B cell (primary cell): ENCODE results near the gene TRIM41. TPM values are rescaled to one million over a fixed set of nuclear protein-coding genes. Genes with fewer than 3 reads are reported as not detected.
A peak's percentile ranks its signal among the peaks of the same experiment; 100 is the strongest.

Experiments used
- ATAC-seq: fragments of 200-7000 bp; cut with Tn5 transposase; one replicate; pipeline ENCODE4 v1.10.0; 2021; ENCODE audit warnings: low read depth, mild to moderate bottlenecking, moderate number of reproducible peaks, moderate library complexity
- CTCF ChIA-PET: fragments of 350-600 bp; sonication (Branson Sonifier 250); formaldehyde crosslinking; loops from one replicate; lab custom pipeline; 2021; ENCODE audit warnings: antibody characterized with exemption, inconsistent platforms; lab: Charles Lee
- POLR2A ChIA-PET: fragments of 350-600 bp; sonication (Branson Sonifier 250); formaldehyde crosslinking; loops from one replicate; lab custom pipeline; 2021; ENCODE audit warnings: antibody characterized with exemption; lab: Charles Lee
- DNase-seq: peaks from one replicate; pipeline ENCODE4 v3.0.0; 2013
- H2AFZ ChIP-seq: 2 replicates; pipeline ENCODE4 v1.6.1; 2012; ENCODE audit warnings: mild to moderate bottlenecking, low read depth, low read length; ENCODE audit not compliant: insufficient read depth, poor library complexity, severe bottlenecking
- H3K27ac ChIP-seq, 2 donors: 1 replicate in 1 of 2; 2 replicates in 1 of 2; pipeline ENCODE4 v1.5.1; 2012 to 2013; ENCODE audit warnings: low read length in 2 of 2, mild to moderate bottlenecking in 2 of 2, moderate library complexity in 1 of 2
- H3K27me3 ChIP-seq, 4 experiments: fragments of 200-600 bp in 1 of 4; sonication (generic) in 1 of 4; replicated peaks in 1 of 4; 1 replicate in 2 of 4; 2 replicates in 2 of 4; pipeline versions ENCODE4 v1.6.1 to v1.7.0; 2013 to 2016; ENCODE audit warnings: low read length in 3 of 4, mild to moderate bottlenecking in 2 of 4, mixed read lengths in 1 of 4, moderate library complexity in 1 of 4; ENCODE audit not compliant: insufficient read depth in 4 of 4, control insufficient read depth in 3 of 4; ENCODE audit errors: control extremely low read depth in 1 of 4
- H3K36me3 ChIP-seq, 2 experiments: replicated peaks in 1 of 2; 1 replicate in 1 of 2; 2 replicates in 1 of 2; pipeline versions ENCODE4 v1.6.1 to v1.7.1; 2013; ENCODE audit warnings: low read length in 1 of 2; ENCODE audit not compliant: insufficient read depth in 2 of 2, control insufficient read depth in 1 of 2; ENCODE audit errors: control extremely low read depth in 1 of 2, extremely low read depth in 1 of 2
- H3K4me1 ChIP-seq, 2 donors: fragments of 200-600 bp in 1 of 2; sonication (generic) in 1 of 2; 1 replicate in 1 of 2; 2 replicates in 1 of 2; pipeline versions ENCODE4 v1.5.1 to v1.6.1; 2013 to 2017; ENCODE audit warnings: low read length in 2 of 2; ENCODE audit not compliant: control insufficient read depth in 2 of 2, insufficient read depth in 2 of 2
- H3K4me2 ChIP-seq: replicated peaks from 2 replicates; pipeline ENCODE3; 2012; ENCODE audit warnings: mild to moderate bottlenecking, low read depth, low read length; ENCODE audit not compliant: poor library complexity, severe bottlenecking
- H3K4me3 ChIP-seq, 5 experiments: fragments of 200-600 bp in 1 of 5; sonication (generic) in 1 of 5; 1 replicate in 3 of 5; 2 replicates in 2 of 5; pipeline versions ENCODE4 v1.5.1 to v1.7.0; 2011 to 2016; ENCODE audit warnings: low read length in 4 of 5, mild to moderate bottlenecking in 4 of 5, low read depth in 2 of 5, control low read depth in 1 of 5, moderate library complexity in 1 of 5; ENCODE audit not compliant: insufficient read depth in 1 of 5; ENCODE audit errors: control extremely low read depth in 1 of 5, extremely low read depth in 1 of 5
- H3K79me2 ChIP-seq: fragments of 200-600 bp; sonication (generic); one replicate; pipeline ENCODE4 v1.6.0; 2016; ENCODE audit warnings: low read length; ENCODE audit not compliant: control insufficient read depth, insufficient read depth
- H3K9ac ChIP-seq: fragments of 200-600 bp; sonication (generic); 2 replicates; pipeline ENCODE4 v1.6.1; 2017; ENCODE audit warnings: mild to moderate bottlenecking, low read length, moderate library complexity
- H3K9me3 ChIP-seq, 3 donors: one replicate each; pipeline versions ENCODE4 v1.6.1 to v1.7.1; 2013; ENCODE audit warnings: low read length in 2 of 3; ENCODE audit not compliant: control insufficient read depth in 2 of 3, insufficient read depth in 1 of 3; ENCODE audit errors: control extremely low read depth in 1 of 3
- H4K20me1 ChIP-seq: 2 replicates; pipeline ENCODE4 v1.6.0; 2012; ENCODE audit warnings: mild to moderate bottlenecking, low read length; ENCODE audit not compliant: insufficient read depth, control insufficient read depth, poor library complexity, severe bottlenecking
- H3K27ac Mint-ChIP-seq: one replicate; pipeline ENCODE4 v1.8.0; 2021; ENCODE audit warnings: mixed read lengths
- H3K27me3 Mint-ChIP-seq: one replicate; pipeline ENCODE4 v1.8.0; 2021; ENCODE audit warnings: mixed read lengths
- H3K4me1 Mint-ChIP-seq: one replicate; pipeline ENCODE4 v1.8.0; 2021; ENCODE audit warnings: mixed read lengths
- H3K4me3 Mint-ChIP-seq: one replicate; pipeline ENCODE4 v1.8.0; 2021; ENCODE audit warnings: mixed read lengths
- H3K9me3 Mint-ChIP-seq: one replicate; pipeline ENCODE4 v1.8.0; 2022; ENCODE audit warnings: mixed read lengths; ENCODE audit not compliant: insufficient read depth
- EZH2 ChIP-seq: IDR thresholded peaks from 2 replicates; pipeline ENCODE4 v1.6.1; 2012; ENCODE audit warnings: borderline replicate concordance, low read depth, mild to moderate bottlenecking, moderate library complexity, low read length; ENCODE audit not compliant: insufficient read depth, poor library complexity, severe bottlenecking
- WGBS: methylation state at CpG from one replicate; pipeline ENCODE4 v1.1.5; 2013; ENCODE audit warnings: missing lambda C conversion rate; ENCODE audit not compliant: insufficient coverage; 5-methylcytosine and 5-hydroxymethylcytosine counted together
- intact Hi-C: fragments of 100-400 bp; cut with micrococcal nuclease; formaldehyde crosslinking; loops from one replicate; pipeline ENCODE4 v1.10.0; 2022
- polyA plus RNA-seq: library from polyadenylated mRNA; depleted of rRNA; stranded (reverse); fragments of >200 nt; gene quantifications from 2 replicates; pipeline ENCODE4 v1.2.3, GENCODE V29; 2012
- total RNA-seq, 2 donors: library from RNA; stranded (reverse); fragments of 120-200 nt in 1 of 2; gene quantifications; 1 replicate in 1 of 2; 2 replicates in 1 of 2; pipeline versions ENCODE4 v1.2.3 to v1.2.4, GENCODE V29; 2013 to 2022
- TF ChIP-seq, protein P1 (sequence below): fragments of 200-600 bp; IDR thresholded peaks from one replicate; pipeline ENCODE4 v1.8.0; 2022; ENCODE audit warnings: antibody characterized with exemption, mild to moderate bottlenecking

Gene TRIM41
- total and polyA plus RNA-seq, 2 donors (not counting 1 experiment from before 2014, with no cell fraction given), result 28.4 to 44.3 TPM

DNA sequence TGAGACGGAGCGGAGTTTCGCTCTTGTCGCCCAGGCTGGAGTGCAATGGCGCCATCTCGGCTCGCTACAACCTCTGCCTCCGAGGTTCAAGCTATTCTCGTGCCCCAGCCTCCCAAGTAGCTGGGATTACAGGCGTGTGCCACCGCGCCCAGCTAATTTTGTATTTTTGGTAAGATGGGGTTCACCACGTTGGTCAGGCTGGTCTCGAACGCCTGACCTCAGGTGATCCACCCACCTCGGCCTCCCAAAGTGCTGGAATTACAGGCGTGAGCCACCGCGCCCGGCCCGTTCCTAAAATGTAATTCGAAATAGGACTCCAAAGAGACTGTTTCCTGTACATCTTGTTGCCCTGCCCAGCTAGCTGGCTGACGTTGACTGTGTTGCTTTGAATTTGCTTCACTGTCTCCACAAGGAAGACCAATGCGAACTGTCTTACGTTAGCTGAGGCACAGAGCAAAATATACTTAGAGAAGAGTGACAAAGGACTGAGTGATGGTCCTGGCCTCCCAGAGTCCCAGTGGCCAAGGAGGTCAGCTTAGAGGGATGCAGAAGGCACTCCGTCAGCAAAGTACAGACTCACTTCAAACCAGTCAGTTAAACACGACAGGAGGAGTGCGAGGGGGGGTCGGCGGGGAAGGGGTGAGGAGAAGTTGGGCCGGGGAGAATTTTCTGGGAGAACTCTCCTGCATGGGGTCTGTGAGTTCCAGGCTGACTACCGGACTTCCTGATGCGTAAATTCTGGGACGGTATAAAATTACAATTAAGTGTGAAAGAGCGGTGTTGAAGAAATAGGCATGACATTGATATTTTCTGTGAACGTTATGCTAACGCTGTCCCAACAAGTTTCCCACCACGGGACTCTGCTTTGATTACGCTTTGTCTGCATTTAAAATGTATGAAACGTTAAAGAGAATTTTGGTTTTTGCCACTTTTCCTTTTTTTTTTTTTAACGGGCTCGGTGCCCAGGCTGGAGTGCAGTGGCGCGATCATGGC, 6.8 kb upstream of the TRIM41 start:
- peak overlapping the region in 4 of 5 experiments; percentile 60 to 86 (median 76) for H3K4me3 ChIP-seq
- no peak for TF ChIP-seq EZH2
- TF ChIP-seq, protein P1, sequence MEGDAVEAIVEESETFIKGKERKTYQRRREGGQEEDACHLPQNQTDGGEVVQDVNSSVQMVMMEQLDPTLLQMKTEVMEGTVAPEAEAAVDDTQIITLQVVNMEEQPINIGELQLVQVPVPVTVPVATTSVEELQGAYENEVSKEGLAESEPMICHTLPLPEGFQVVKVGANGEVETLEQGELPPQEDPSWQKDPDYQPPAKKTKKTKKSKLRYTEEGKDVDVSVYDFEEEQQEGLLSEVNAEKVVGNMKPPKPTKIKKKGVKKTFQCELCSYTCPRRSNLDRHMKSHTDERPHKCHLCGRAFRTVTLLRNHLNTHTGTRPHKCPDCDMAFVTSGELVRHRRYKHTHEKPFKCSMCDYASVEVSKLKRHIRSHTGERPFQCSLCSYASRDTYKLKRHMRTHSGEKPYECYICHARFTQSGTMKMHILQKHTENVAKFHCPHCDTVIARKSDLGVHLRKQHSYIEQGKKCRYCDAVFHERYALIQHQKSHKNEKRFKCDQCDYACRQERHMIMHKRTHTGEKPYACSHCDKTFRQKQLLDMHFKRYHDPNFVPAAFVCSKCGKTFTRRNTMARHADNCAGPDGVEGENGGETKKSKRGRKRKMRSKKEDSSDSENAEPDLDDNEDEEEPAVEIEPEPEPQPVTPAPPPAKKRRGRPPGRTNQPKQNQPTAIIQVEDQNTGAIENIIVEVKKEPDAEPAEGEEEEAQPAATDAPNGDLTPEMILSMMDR, result no peak
- H3K4me1 ChIP-seq, result peaks cover 9 to 23% of the 10 kb centered on the region in 2 donors
- H3K4me1 Mint-ChIP-seq, result peaks cover 31% of the 10 kb centered on the region
- no peak for ATAC-seq
- H3K4me3 Mint-ChIP-seq, result peak overlapping the region; percentile 99
- peak; percentile 44 for DNase-seq
- H3K27me3 Mint-ChIP-seq, result no peaks in the 10 kb centered on the region
- H3K36me3 ChIP-seq, result no peaks in the 10 kb centered on the region
- H3K9ac ChIP-seq, result peak overlapping the region; percentile 75
- CTCF ChIA-PET, result interaction anchor here (0.6 to 1.9 kb wide), 5 partner anchors 9 to 44 kb away, joined by 3 to 13 read pairs (median 3); no protein-coding TSS in a partner anchor
- intact Hi-C loops, result loop anchor here (10.0 kb wide), 1 partner anchor 51 kb away; no protein-coding TSS in a partner anchor
- no peaks in the 10 kb centered on the region for H3K27me3 ChIP-seq
- no peaks in the 10 kb centered on the region for H3K79me2 ChIP-seq
- peak overlapping the region in 1 of 2 donors; percentile 36 for H3K27ac ChIP-seq
- peak overlapping the region; percentile 93 for H3K4me2 ChIP-seq
- no peaks in the 10 kb centered on the region for H3K9me3 Mint-ChIP-seq
- peak overlapping the region; percentile 77 for H3K27ac Mint-ChIP-seq
- peak overlapping the region; percentile 59 for H2AFZ ChIP-seq
- POLR2A ChIA-PET, result interaction anchor here (0.5 to 2.7 kb wide), 4 partner anchors 9 to 359 kb away, joined by 4 to 14 read pairs (median 4); no protein-coding TSS in a partner anchor
- H4K20me1 ChIP-seq, result peaks cover 7% of the 10 kb centered on the region
- H3K9me3 ChIP-seq, result peaks cover 0 to 11% (median 0%) of the 10 kb centered on the region in 3 donors
- 29% methylated on average over 40 of the region's 44 CpGs for WGBS
